HUES6 (cell line): Measurements from ENCODE around the gene XIRP2.

Experiments
- H3K27ac ChIP-seq: 2 replicates; pipeline ENCODE4 v1.7.0; 2013; ENCODE audit warnings: low read depth, mild to moderate bottlenecking, low read length, inconsistent platforms
- H3K27me3 ChIP-seq: 2 replicates; pipeline ENCODE4 v1.6.1; 2013; ENCODE audit warnings: low read length; ENCODE audit not compliant: control insufficient read depth, insufficient read depth
- H3K36me3 ChIP-seq: 2 replicates; pipeline ENCODE4 v1.6.1; 2013; ENCODE audit warnings: low read length; ENCODE audit not compliant: control insufficient read depth, insufficient read depth
- H3K4me1 ChIP-seq: 2 replicates; pipeline ENCODE4 v1.6.1; 2013; ENCODE audit warnings: low read length; ENCODE audit not compliant: control insufficient read depth, insufficient read depth
- H3K4me3 ChIP-seq: 2 replicates; pipeline ENCODE4 v1.5.1; 2013; ENCODE audit warnings: low read depth, low read length
- H3K9ac ChIP-seq: one replicate; pipeline ENCODE4 v1.6.1; 2013; ENCODE audit warnings: mild to moderate bottlenecking, low read length
- H3K9me3 ChIP-seq: 2 replicates; pipeline ENCODE4 v1.6.1; 2013; ENCODE audit warnings: low read depth, low read length; ENCODE audit not compliant: control insufficient read depth, insufficient read depth

XIRP2 gene

DNA sequence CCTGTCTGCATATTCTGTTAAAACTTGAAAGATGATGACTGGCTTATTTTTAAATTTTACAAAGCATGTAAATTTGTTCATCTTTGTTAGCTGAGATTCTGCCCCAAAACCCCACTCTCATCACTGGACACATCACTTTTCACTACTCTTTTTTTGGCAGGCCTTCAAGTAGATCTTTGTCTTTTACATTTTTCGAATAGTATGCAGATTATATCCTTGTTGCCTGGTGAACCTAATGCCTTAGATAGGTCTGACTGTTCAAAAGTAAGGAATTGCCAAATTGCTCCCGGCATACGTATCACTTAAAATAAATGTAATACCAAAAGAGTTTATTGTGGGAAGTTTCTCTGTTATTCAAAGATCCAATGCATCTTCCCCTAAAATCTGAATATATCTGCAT, 303.3 kb downstream of the XIRP2 start:
- no peaks in the 10 kb centered on the region for H3K27me3 ChIP-seq
- no peaks in the 10 kb centered on the region for H3K36me3 ChIP-seq
- no peak overlapping the region for H3K4me3 ChIP-seq
- no peak overlapping the region for H3K9ac ChIP-seq
- no peak overlapping the region for H3K27ac ChIP-seq
- no peaks in the 10 kb centered on the region for H3K4me1 ChIP-seq
- no peaks in the 10 kb centered on the region for H3K9me3 ChIP-seq

DNA sequence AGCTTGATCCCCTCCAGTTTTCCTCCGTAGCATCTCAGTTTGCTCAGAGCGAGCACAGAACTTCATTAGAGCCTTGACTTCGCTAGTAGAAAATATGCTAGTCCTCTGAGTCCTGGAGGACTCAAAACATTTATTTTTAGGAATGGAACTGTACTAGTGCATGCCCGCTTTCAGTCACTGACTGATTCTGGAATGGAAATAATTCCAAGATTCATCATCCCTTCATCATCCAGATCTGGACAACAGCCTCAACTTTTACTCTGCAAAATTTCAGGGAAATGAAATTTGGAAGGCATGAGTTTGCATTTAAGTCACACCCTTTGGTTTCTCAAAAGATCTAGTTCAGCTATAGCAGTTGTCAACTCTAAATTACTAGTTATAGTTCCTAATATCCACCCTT, 304.6 kb downstream of the XIRP2 start:
- no peaks in the 10 kb centered on the region for H3K9me3 ChIP-seq
- H3K27me3 ChIP-seq, result no peaks in the 10 kb centered on the region
- no peak overlapping the region for H3K9ac ChIP-seq
- H3K36me3 ChIP-seq, result no peaks in the 10 kb centered on the region
- H3K27ac ChIP-seq, result no peak overlapping the region
- no peaks in the 10 kb centered on the region for H3K4me1 ChIP-seq
- no peak overlapping the region for H3K4me3 ChIP-seq

DNA sequence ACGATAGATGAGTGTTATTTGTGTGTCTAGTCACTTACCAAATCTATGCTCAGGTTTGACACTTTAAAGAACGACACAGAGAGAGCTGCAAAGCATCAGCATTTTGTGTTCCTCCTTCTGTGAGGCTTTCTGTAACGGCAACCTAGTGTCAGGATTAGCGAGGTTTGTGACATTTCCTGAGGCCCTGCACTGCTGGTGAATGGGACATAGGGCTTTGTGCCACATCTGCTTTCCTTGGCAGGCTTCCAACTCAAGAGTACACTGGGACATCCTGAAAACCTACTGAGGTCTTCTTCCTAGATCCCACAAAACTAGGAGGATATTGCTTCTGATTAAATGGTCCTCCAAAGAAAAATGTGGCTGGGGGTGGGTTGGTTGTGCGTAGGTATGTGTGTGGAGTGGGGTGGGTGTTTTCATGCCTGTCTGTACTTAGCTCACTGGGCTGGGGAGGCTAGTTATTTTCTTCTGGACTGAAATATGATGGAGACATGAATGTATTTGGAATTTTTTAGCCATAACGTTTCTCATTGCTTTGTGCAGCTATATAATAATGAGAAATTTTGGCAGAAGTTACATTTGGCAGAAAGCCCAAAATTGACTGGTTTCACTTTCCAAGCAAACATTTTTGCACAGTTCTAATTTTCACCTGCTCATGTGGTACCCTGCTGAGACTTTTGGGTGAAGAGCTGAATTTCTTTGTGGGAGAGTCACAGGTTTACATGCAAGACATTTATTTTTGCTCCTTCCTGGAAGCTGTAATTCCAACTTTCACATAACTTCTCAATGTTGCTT, 308.4 kb downstream of the XIRP2 start:
- Histone ChIP-seq H3K4me1 (no peaks in the 10 kb centered on the region), H3K9me3 (no peaks in the 10 kb centered on the region), H3K9ac (no peak overlapping the region), H3K27ac (no peak overlapping the region), H3K36me3 (no peaks in the 10 kb centered on the region), H3K27me3 (no peaks in the 10 kb centered on the region), H3K4me3 (no peak overlapping the region)

DNA sequence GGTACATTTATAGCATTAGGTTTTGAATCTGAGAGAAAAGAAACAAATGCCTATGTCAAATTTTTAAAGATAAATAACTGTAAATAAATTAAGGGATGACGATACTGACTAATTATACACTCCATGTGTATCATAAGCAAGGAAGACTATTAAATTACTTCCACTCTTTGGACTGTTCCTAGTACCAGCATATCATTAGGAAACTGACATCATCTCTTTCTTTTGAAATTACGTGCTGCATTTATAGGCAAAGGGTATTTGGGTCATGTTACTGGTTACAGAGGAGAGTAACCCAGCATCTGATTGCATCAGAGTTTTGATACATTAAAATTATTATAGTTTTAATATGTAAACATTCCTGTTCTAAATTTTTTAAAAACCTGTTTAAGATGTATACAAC, 309.7 kb downstream of the XIRP2 start:
- no peak overlapping the region for H3K4me3 ChIP-seq
- H3K27ac ChIP-seq, result no peak overlapping the region
- no peak overlapping the region for H3K9ac ChIP-seq
- no peaks in the 10 kb centered on the region for H3K36me3 ChIP-seq
- H3K4me1 ChIP-seq, result no peaks in the 10 kb centered on the region
- H3K9me3 ChIP-seq, result no peaks in the 10 kb centered on the region
- H3K27me3 ChIP-seq, result no peaks in the 10 kb centered on the region

DNA sequence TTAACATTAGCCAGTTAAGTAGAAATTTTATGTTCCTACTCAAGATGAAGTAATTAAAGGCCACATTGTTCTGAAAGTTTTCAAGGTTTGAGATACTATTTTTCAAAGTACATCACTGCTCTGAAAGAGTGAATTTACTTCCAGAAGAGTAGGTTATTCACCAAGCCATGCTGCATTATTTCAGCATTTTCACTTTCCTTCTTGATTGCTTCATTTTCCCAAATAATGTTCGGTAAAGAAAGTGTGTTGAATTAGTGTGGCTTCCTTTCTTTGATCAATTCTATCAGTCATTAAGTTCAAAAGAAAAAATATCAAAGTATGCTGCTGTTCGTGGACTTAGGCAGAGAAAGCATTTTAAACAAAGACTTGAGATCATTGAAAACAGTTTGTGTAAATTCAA, 310.3 kb downstream of the XIRP2 start:
- Histone ChIP-seq H3K27me3 (no peaks in the 10 kb centered on the region), H3K9ac (no peak overlapping the region), H3K4me3 (no peak overlapping the region), H3K27ac (no peak overlapping the region), H3K36me3 (no peaks in the 10 kb centered on the region), H3K4me1 (no peaks in the 10 kb centered on the region), H3K9me3 (no peaks in the 10 kb centered on the region)

DNA sequence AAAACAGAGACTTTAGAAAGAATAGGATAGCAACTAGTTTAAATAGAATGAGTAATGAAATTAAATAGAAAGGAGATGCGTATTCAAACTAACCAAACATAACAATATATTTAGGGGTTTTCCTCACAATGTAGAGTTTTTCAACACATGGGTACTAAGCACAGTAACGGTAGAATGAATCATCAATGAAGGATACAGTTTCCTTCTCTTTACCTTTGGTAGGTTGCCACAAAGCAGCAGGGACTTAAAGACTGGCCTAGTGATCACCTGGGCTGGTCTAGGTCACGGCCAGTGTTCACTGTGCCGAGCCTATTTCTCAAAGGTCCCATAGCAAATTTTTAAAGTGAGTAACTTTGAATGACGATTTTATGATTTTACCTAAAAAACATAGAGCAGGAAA, 311.7 kb downstream of the XIRP2 start:
- no peaks in the 10 kb centered on the region for H3K36me3 ChIP-seq
- H3K9me3 ChIP-seq, result no peaks in the 10 kb centered on the region
- no peak overlapping the region for H3K9ac ChIP-seq
- no peaks in the 10 kb centered on the region for H3K27me3 ChIP-seq
- H3K4me3 ChIP-seq, result no peak overlapping the region
- H3K4me1 ChIP-seq, result no peaks in the 10 kb centered on the region
- H3K27ac ChIP-seq, result no peak overlapping the region

DNA sequence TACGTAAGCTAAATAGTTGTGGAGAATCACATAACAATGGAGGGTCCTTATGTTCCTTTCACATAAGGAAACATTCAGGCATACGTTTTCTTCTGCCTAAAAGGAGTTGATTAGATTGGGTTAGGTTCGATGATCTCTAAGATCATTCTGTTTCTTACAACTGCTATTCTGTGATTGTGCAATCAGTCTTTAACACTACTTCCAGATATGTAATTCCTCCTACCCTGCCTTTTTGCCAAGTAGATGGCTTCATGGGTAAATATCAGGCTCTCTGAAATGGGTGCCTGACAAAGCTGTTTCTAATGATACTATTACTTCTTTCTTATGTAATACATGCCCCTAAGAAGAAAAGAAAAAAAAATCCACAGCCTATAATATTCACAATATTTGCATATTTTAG, 321.5 kb downstream of the XIRP2 start:
- no peak overlapping the region for H3K9ac ChIP-seq
- H3K27ac ChIP-seq, result no peak overlapping the region
- H3K36me3 ChIP-seq, result no peaks in the 10 kb centered on the region
- H3K9me3 ChIP-seq, result no peaks in the 10 kb centered on the region
- no peak overlapping the region for H3K4me3 ChIP-seq
- H3K4me1 ChIP-seq, result peaks cover 6% of the 10 kb centered on the region
- no peaks in the 10 kb centered on the region for H3K27me3 ChIP-seq

DNA sequence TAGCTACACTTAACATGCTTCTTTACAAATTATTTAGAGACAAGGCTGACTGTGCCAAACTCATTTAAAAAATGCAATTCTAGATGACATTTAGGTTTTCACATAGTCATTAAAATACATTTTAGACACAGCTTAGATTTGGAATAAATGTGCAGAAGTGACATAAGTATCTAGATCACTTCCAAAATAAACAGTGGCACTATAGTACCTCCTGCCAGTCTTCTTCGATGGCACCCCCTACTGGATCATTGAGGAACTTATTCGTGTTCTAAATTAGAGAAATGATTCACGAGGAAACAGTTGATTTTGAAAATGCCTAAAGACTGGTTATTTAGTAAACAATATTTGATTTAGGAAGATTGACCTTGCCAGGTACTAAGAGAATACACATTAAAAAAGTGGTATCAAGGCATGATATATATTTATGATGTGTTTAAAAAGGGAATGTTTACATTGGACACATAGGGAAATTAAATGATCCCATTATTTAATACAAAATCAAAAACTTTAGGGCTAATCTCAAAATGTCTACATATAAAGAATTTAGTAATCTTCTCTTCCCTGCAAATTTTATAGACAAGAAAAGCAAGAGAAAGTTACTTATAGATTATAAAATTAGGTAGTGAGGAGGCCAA, 323.9 kb downstream of the XIRP2 start:
- no peak overlapping the region for H3K9ac ChIP-seq
- H3K9me3 ChIP-seq, result no peaks in the 10 kb centered on the region
- no peak overlapping the region for H3K4me3 ChIP-seq
- no peaks in the 10 kb centered on the region for H3K27me3 ChIP-seq
- H3K27ac ChIP-seq, result no peak overlapping the region
- H3K36me3 ChIP-seq, result no peaks in the 10 kb centered on the region
- peaks cover 6% of the 10 kb centered on the region for H3K4me1 ChIP-seq

DNA sequence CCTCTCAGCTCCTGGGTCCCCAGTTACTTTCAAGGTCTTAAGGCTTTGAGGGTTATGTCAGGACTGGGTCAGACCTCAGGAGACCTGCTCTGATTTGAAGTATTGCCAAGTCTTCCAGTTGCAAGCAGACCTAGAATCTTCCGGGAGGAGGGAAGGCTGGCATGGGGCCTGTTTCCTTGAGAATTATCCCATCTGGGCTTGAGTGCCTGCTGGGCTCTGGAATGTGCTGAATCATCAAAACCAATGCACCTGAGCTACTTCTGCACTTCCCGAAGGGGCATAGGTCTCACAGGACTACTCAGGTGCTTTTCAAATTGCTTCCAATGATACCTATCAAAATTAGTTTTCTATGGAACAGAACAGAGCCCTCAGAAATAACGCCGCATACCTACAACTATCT, 327.3 kb downstream of the XIRP2 start:
- Histone ChIP-seq H3K9me3 (no peaks in the 10 kb centered on the region), H3K9ac (no peak overlapping the region), H3K36me3 (no peaks in the 10 kb centered on the region), H3K27me3 (no peaks in the 10 kb centered on the region), H3K27ac (no peak overlapping the region), H3K4me1 (no peaks in the 10 kb centered on the region), H3K4me3 (no peak overlapping the region)

DNA sequence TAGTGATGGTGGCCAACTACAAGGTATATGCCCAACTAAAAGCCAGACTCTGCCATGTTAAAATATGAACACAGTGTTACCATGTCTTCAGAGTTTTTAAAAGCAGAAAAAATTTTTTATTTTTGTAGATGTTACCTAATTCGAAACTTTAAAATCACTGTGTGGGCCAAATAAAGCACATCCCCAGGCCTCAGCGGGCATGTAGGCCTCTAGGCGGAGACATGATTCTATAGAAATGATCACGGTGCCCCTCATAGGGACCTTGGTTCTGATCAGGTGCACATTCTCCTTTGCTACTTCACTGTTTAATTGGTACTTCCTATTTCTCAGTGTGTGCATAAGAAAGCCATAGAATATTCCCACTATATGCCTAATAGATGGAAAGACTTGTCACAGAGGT, 349.2 kb downstream of the XIRP2 start:
- Histone ChIP-seq H3K36me3 (no peaks in the 10 kb centered on the region), H3K9me3 (no peaks in the 10 kb centered on the region), H3K27ac (no peak overlapping the region), H3K9ac (no peak overlapping the region), H3K27me3 (no peaks in the 10 kb centered on the region), H3K4me3 (no peak overlapping the region), H3K4me1 (no peaks in the 10 kb centered on the region)

DNA sequence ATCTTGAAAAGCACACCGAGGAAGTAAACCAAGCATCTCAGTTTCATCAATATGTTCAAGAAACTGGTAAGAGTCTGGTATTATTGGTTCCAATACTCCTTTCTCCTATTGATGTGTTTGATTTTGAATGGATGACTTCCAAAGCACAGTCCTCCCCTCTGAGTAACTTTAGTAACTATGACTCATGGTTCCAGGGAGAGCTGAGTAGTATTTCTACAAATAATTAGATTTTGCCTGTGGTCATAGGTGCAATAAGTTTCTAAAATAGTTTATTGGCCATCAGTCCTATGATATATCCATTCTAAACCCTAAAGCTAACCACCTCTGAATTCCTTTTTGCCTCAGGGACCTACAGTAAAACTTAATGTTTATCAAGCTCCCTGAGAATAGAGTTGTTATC, 352.4 kb downstream of the XIRP2 start:
- H3K27ac ChIP-seq, result no peak overlapping the region
- no peak overlapping the region for H3K9ac ChIP-seq
- H3K27me3 ChIP-seq, result no peaks in the 10 kb centered on the region
- H3K4me3 ChIP-seq, result no peak overlapping the region
- no peaks in the 10 kb centered on the region for H3K36me3 ChIP-seq
- no peaks in the 10 kb centered on the region for H3K4me1 ChIP-seq
- H3K9me3 ChIP-seq, result no peaks in the 10 kb centered on the region
